Measurements from ENCODE around the gene EYA2. TPM values are rescaled to one million over a fixed set of nuclear protein-coding genes. Genes with fewer than 3 reads are reported as not detected.

EYA2 gene
- total and polyA plus RNA-seq, 12 donors: 0.26 to 1.9 (median 0.70) TPM

DNA sequence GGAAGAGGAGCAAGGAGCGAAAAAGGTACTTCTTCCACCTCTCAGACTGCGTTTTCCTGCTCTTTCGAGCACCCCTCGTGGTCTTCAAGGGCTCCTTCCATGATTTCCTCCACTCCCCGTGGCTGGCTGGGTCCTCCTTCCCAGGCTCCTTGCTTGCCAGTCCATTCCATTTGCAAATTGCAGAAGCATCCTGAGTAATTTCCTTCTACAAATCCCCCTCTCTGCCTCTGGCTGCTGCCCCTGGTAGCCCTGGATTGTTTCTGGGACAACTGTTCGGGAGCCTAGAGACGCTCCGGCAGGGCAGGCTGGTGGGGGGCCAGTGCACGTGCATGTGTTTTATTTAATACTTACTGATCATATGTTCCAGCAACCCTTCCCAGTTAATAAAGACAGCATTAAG, 288.7 kb downstream of the EYA2 start:
- no peak overlapping the region for H3K4me3 ChIP-seq
- DNase-seq (no peak), ATAC-seq (no peak)
- intact Hi-C loops (cut with DNase I): no loop called here
- TF ChIP-seq, protein P1, sequence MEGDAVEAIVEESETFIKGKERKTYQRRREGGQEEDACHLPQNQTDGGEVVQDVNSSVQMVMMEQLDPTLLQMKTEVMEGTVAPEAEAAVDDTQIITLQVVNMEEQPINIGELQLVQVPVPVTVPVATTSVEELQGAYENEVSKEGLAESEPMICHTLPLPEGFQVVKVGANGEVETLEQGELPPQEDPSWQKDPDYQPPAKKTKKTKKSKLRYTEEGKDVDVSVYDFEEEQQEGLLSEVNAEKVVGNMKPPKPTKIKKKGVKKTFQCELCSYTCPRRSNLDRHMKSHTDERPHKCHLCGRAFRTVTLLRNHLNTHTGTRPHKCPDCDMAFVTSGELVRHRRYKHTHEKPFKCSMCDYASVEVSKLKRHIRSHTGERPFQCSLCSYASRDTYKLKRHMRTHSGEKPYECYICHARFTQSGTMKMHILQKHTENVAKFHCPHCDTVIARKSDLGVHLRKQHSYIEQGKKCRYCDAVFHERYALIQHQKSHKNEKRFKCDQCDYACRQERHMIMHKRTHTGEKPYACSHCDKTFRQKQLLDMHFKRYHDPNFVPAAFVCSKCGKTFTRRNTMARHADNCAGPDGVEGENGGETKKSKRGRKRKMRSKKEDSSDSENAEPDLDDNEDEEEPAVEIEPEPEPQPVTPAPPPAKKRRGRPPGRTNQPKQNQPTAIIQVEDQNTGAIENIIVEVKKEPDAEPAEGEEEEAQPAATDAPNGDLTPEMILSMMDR (IDR thresholded peaks at IDR 0.05): no peak
- no peaks in the 10 kb centered on the region for H3K4me1 ChIP-seq
- H3K36me3 ChIP-seq: no peaks in the 10 kb centered on the region
- peaks cover 0 to 3% (median 0%) of the 10 kb centered on the region in 7 donors for H3K27me3 ChIP-seq
- H3K9me3 ChIP-seq: no peaks in the 10 kb centered on the region
- WGBS, 2 donors: 66 to 70% methylated on average over 9 of the region's 9 CpGs
- no peak overlapping the region for H3K27ac ChIP-seq

DNA sequence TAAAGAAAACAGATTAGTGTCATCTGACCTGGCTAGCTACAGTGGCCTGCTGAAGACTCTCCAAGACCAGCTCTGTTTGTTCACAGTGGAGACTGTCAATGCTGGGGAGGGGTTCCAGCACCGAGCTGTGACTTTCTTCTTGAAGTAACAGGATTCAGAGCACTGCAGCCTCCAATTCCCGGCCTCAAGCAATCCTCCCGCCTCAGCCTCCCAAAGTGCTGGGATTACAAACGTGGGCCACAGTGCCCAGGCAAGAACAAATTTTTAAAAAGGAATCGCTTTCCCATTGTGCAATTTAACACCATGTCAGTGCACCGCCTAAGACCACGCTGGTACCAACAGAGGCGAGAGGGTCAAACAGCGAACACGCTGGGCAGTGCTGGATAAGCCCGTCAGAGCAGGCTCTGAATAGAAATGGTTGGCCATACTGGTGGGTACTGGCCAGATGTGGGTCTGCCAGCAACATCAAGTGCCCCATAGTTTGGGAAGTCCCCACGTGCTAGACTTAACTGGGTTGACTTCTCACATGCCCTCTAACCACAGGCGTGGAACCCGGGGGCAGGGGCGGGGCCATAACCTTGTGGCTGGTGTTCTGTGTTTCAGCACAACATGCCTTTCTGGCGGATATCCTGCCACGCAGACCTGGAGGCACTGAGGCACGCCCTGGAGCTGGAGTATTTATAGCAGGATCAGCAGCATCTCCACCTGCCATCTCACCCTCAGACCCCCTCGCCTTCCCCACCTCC, 293.0 kb downstream of the EYA2 start:
- no peak for ATAC-seq
- Histone ChIP-seq H3K36me3 (no peaks in the 10 kb centered on the region), H3K27ac (no peak overlapping the region), H3K27me3 (peaks cover 0 to 12% (median 0%) of the 10 kb centered on the region in 7 donors), H3K4me1 (no peaks in the 10 kb centered on the region), H3K9me3 (no peaks in the 10 kb centered on the region), H3K4me3 (no peak overlapping the region)
- intact Hi-C loops (cut with DNase I): no loop called here
- DNase-seq: no peak
- TF ChIP-seq, protein P1 (IDR thresholded peaks at IDR 0.05): no peak
- 80 to 87% methylated on average over 19 of the region's 19 CpGs for WGBS, 2 donors

DNA sequence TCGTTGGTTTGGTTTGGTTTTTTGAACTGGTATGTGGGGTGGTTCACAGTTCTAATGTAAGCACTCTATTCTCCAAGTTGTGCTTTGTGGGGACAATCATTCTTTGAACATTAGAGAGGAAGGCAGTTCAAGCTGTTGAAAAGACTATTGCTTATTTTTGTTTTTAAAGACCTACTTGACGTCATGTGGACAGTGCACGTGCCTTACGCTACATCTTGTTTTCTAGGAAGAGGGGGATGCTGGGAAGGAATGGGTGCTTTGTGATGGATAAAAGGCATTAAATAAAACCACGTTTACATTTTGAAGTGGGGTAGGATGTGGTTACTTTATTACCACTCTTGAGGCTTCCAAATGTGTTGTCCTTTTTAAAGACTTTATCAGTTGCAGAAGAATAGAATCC, 293.9 kb downstream of the EYA2 start:
- Histone ChIP-seq H3K4me1 (no peaks in the 10 kb centered on the region), H3K27me3 (peaks cover 0 to 12% (median 0%) of the 10 kb centered on the region in 7 donors), H3K4me3 (no peak overlapping the region), H3K27ac (no peak overlapping the region), H3K36me3 (no peaks in the 10 kb centered on the region), H3K9me3 (no peaks in the 10 kb centered on the region)
- WGBS, 2 donors: 67 to 71% methylated on average over 5 of the region's 5 CpGs
- DNase-seq (no peak), ATAC-seq (no peak)
- intact Hi-C loops (cut with DNase I): no loop called here
- TF ChIP-seq, protein P1 (IDR thresholded peaks at IDR 0.05): no peak

DNA sequence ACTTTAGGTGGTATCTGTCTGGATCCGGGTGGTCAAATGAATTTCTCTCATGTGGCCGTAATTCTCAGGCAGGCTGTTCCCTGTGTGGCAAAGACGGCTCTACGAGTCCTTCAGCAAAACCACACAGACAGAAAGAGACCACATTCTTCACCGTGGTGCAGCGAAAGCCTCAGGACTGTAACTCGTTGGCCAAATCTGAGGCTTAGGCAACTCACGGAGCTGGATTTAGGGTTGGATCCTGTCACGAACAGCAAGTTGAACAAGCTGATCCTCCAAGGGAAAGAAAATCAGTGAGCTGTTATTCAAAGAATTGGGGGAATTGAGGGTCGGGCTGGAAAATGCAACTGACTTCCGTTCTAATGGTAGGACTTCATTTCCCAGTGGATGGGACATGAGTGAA, 294.4 kb downstream of the EYA2 start:
- Histone ChIP-seq H3K27ac (no peak overlapping the region), H3K4me1 (no peaks in the 10 kb centered on the region), H3K9me3 (no peaks in the 10 kb centered on the region), H3K36me3 (no peaks in the 10 kb centered on the region), H3K27me3 (peaks cover 0 to 12% (median 0%) of the 10 kb centered on the region in 7 donors), H3K4me3 (no peak overlapping the region)
- DNase-seq (no peak), ATAC-seq (no peak)
- WGBS, 2 donors: 55 to 63% methylated on average over 11 of the region's 11 CpGs
- intact Hi-C loops (cut with DNase I): no loop called here
- TF ChIP-seq, protein P1 (IDR thresholded peaks at IDR 0.05): no peak
